ENCODE measurements around the gene EXOSC10. TPM values are rescaled to one million over a fixed set of nuclear protein-coding genes. Genes with fewer than 3 reads are reported as not detected.
"Not testable (repeated sequence)": the region's sequence is repeated elsewhere in the genome, so short reads cannot be mapped to it uniquely, and the experiment has no call there.

The EXOSC10 gene
- polyA plus RNA-seq, 6 donors from 2014 or later: 23.4 to 55.2 (median 41.4) TPM

DNA sequence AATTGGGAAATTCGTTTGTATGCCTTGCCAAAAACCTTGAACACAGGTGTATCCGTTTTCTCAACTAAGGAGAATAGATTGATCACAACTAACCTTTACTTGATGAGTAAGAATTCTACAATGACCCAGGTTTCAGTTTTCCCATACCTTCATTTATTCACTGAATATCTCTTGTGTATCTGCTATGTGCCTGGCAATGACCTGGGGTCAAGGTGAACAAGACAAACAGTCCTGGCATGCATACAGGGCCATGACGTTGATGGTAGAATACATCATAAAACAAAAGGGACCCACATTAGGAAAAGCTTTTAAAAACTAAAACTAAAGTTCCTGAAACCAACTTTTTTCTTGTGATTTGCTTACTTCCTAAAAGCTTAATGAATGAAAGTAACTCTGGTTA, 32.1 kb upstream of the EXOSC10 start:
- Mint-ChIP-seq H3K27me3 (no peaks in the 10 kb centered on the region), H3K9me3 (no peaks in the 10 kb centered on the region), H3K36me3 (peaks cover 33 to 42% of the 10 kb centered on the region in 2 donors), H3K27ac (peak overlapping the region in 1 of 6 donors; percentile 53), H3K4me1 (no peaks in the 10 kb centered on the region), H3K4me3 (no peak overlapping the region)
- DNase-seq (no peak), ATAC-seq (ENCODE audit: low read depth in 2 of 2) (no peak)

DNA sequence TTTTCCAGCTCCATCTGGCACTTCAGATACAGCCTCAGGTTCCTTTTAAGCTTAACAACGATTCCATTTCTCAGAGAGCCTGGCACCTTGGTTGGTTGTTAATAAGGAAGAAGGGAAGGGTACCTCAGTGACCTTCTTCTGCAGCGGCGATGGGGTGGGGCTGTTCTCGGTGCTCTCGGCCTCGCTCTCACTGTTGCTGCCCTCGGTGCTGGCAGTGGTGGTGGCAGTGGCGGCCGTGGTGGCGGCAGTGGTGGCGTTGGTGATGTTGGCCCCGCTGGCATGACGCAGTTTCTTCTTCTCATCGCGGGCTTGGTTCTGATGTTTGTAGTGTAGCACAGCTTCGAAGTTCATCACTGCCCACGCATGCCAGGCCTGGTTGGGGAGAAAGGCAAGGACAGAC, 30.7 kb upstream of the EXOSC10 start:
- Mint-ChIP-seq H3K4me3 (no peak overlapping the region), H3K9me3 (no peaks in the 10 kb centered on the region), H3K27me3 (no peaks in the 10 kb centered on the region), H3K27ac (peak overlapping the region in 1 of 6 donors; percentile 65), H3K4me1 (no peaks in the 10 kb centered on the region), H3K36me3 (peaks cover 40 to 50% of the 10 kb centered on the region in 2 donors)
- ATAC-seq (ENCODE audit: low read depth in 2 of 2) (no peak), DNase-seq (no peak)

DNA sequence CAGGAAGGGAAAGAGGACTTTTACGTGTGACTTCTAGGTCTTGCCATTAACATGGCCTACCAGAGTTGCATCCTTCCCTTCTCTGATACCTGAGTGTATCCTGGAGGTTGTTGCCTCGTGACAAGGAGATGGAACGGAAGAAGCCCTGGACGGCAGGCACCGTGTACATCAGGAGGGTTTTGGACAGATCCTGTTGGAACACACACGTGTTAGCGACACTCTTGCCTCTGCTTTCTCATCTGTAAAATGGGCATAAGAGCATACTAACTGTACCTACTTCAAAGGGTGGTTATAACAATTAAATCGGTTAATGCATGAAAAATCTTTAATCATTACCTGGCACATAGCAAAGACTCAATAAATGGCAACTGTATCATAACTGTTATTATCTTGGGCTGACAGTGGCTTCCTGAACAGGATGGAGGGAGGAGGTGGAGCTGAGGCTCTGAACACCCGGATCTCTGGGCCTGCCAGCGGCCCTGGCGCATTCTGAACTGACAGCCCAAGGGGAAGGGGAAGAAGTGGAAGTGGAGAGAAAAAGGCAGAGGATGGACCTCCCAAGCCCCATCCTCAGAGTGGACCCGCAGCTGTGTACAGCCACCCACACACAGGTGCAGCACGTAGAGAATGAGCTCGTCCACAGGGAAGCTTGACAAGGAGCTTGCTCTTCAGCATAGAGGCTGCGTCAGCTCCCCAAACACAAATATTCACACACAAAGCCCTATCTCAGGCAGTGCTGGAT, 30.2 kb upstream of the EXOSC10 start:
- peaks cover 44% of the 10 kb centered on the region in 2 donors for H3K36me3 Mint-ChIP-seq

DNA sequence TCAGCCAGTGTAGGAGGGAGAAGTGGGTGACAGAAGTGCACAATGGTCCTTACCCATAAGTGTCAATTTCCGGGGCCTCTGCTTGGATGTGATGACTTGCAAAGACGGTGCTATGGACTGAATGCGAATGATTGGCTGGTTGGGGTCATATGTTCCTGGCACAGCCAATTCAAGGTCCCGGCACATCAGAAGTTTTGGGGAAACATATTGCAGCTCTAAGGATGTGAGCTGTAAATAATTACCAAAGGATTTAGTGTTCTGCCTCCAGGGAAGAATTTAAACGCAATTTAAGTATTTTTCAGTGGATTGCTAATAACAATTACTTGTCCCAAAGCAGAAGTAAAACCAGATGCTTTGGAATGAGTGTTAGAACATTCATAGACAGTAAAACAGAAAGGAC, 26.9 kb upstream of the EXOSC10 start:
- Mint-ChIP-seq H3K9me3 (no peaks in the 10 kb centered on the region), H3K27me3 (no peaks in the 10 kb centered on the region), H3K4me3 (no peak overlapping the region), H3K36me3 (peaks cover 42 to 43% of the 10 kb centered on the region in 2 donors), H3K27ac (peak overlapping the region in 1 of 6 donors; percentile 49), H3K4me1 (no peaks in the 10 kb centered on the region)
- DNase-seq (no peak), ATAC-seq (ENCODE audit: low read depth in 2 of 2) (no peak)

More for the DNA sequence above, 30.2 kb upstream of the EXOSC10 start:
- Mint-ChIP-seq H3K27ac (peak overlapping the region in 2 of 6 donors; percentile 37 to 49), H3K4me1 (no peaks in the 10 kb centered on the region), H3K9me3 (no peaks in the 10 kb centered on the region), H3K27me3 (no peaks in the 10 kb centered on the region), H3K4me3 (peak overlapping the region in 1 of 8 donors; percentile 53)
- ATAC-seq (ENCODE audit: low read depth in 2 of 2) (no peak), DNase-seq (no peak)

DNA sequence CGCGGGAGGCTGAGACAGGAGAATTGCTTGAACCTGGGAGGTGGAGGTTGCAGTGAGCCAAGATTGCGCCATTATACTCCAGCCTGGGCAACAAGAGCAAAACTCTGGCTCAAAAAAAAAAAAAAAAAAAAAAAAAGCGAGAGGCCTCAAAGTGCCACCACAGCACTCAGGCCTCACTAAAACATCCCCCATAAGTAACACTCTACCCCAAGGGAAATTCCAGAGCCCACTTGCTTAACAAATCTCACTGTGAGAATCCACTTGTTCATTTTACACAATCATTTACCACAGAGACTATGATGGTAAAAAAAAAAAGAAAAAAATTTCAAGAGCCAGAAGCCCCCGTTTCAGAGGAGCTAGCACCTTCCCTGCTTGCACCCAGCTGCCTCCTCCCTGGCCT, 26.3 kb upstream of the EXOSC10 start:
- Mint-ChIP-seq H3K4me3 (no peak overlapping the region), H3K4me1 (no peaks in the 10 kb centered on the region), H3K27ac (no peak overlapping the region), H3K9me3 (no peaks in the 10 kb centered on the region), H3K27me3 (no peaks in the 10 kb centered on the region), H3K36me3 (peaks cover 41 to 43% of the 10 kb centered on the region in 2 donors)
- no peak for DNase-seq
- ATAC-seq (ENCODE audit: low read depth in 2 of 2): no peak

DNA sequence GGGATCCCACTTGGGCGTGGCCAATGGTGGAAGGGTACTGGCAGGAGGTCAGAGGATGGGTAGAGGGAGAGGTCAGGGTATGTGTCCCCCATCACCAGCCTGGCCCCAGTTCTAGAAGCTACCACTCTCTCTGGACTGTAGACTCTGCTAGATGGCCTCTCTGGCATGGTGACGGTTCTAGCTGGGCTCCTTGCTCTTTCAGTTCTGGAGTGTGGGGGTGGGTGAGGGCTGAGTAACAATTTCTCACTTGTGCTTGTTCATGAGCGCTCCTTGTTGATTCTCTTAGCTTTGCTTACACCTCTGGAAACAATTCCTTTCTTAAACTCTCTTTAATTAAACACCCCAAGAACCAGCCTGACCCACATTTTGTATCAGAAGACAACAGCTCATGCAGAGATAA, 25.3 kb upstream of the EXOSC10 start:
- Mint-ChIP-seq H3K36me3 (peaks cover 32 to 38% of the 10 kb centered on the region in 2 donors), H3K4me1 (no peaks in the 10 kb centered on the region), H3K27me3 (no peaks in the 10 kb centered on the region), H3K4me3 (no peak overlapping the region), H3K27ac (peak overlapping the region in 1 of 6 donors; percentile 58), H3K9me3 (no peaks in the 10 kb centered on the region)
- no peak for DNase-seq
- no peak for ATAC-seq (ENCODE audit: low read depth in 2 of 2)

DNA sequence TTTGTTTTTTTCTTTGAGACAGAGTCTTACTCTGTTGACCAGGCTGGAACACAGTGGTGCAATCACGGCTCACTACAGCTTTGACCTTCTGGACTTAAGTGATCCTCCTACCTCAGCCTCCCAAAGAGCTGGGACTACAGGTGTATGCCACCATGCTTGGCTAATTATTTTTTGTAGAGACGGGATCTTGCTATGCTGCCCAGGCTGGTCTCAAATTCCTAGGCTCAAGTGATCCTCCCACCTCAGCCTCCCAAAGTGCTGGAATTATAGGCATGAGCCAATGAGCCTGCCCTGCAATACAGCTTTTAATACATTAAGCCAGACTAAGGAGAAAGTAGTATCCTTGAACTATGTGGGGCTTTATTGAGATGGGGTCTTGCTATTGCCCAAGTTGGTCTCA, 16.6 kb upstream of the EXOSC10 start:
- Mint-ChIP-seq H3K36me3 (peaks cover 15 to 34% of the 10 kb centered on the region in 2 donors), H3K4me3 (no peak overlapping the region), H3K27ac (no peak overlapping the region), H3K9me3 (peaks cover 0 to 1% (median 0%) of the 10 kb centered on the region in 7 donors), H3K27me3 (no peaks in the 10 kb centered on the region), H3K4me1 (no peaks in the 10 kb centered on the region)
- ATAC-seq (ENCODE audit: low read depth in 2 of 2) (no peak), DNase-seq (no peak)

DNA sequence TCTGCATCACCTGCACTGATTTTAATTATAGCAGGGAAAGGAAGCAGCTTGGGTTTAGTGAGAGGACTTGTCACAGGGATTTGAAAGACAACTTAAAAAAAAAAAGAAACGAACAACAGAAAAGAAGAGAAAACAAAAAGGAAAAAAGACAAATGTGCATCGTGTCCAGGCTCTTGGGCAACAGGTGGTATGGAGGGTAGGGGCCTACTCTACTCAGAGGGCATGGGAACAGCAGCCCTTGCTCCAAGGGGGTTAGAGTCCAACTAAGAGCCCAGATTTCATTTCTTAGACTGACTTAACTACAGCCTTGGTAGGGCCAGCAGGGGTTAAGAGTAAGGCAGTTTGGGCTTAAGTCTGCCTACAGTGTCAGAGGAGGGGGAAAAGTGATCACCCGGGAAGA, 15.3 kb upstream of the EXOSC10 start:
- Mint-ChIP-seq H3K4me3 (no peak overlapping the region), H3K4me1 (no peaks in the 10 kb centered on the region), H3K36me3 (peaks cover 15 to 33% of the 10 kb centered on the region in 2 donors), H3K9me3 (peaks cover 0 to 1% (median 0%) of the 10 kb centered on the region in 7 donors), H3K27me3 (no peaks in the 10 kb centered on the region), H3K27ac (peak overlapping the region in 2 of 6 donors; percentile 67 to 73)
- DNase-seq (no peak), ATAC-seq (ENCODE audit: low read depth in 2 of 2) (no peak)

DNA sequence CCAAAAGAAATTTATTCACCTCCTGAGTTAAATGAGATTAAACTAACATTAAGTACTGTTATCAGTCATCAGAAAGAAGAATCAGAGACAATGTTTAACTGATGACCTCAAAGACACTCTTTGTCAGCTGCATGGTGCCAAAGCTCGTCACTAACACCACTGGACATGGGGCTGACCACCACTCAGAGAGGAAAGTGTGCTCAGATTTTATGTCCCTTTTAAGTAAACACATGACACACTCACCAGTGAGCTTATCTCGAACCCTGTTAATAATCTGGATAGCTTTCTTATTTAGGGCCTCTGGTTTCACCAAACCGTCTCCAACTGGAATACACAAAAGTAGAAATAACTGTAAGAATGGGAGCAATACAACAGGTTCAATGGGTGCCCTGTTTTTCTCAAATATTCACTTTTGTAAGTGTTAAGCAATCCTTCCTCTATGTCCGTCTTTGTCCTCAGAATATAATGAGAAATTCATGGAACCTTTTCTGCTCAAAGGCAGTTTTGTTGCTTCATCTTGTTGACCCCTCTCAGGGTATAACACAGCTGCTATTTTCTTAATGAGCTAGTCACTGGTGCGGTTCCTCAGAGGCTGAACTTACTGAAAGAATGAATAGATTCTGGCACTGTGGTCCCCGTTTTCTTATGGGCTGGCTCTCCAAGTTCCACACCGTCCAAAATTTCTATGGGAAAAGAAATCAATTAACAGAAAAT, 9.5 kb upstream of the EXOSC10 start:
- peaks cover 20 to 37% of the 10 kb centered on the region in 2 donors for H3K36me3 Mint-ChIP-seq
- H3K27ac Mint-ChIP-seq: no peak overlapping the region
- ATAC-seq (ENCODE audit: low read depth in 2 of 2) (no peak), DNase-seq (no peak)
- no peaks in the 10 kb centered on the region for H3K27me3 Mint-ChIP-seq
- no peaks in the 10 kb centered on the region for H3K4me1 Mint-ChIP-seq
- no peak overlapping the region for H3K4me3 Mint-ChIP-seq
- H3K9me3 Mint-ChIP-seq: no peaks in the 10 kb centered on the region

DNA sequence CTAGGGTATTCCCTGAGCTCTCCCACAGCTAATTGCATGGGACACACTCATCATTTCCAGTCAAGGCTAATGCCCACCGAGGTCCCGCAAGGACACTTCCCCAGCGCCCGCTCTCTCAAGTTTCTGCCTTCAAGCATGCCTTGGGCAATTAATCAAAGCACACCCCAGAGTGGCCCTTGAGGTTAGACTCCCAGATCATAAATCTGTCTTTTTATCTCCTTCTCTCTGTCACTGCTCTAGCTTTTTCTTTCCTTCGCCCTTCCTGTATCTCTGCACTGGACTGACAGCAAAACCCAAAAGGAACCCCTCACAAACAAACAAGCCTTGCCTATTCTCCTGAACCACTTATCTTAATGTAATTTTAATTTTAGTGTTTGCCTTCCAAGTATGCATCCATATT, 7.9 kb upstream of the EXOSC10 start:
- H3K36me3 Mint-ChIP-seq: peaks cover 16 to 27% of the 10 kb centered on the region in 2 donors
- no peaks in the 10 kb centered on the region for H3K27me3 Mint-ChIP-seq
- H3K27ac Mint-ChIP-seq: no peak overlapping the region
- no peak overlapping the region for H3K4me3 Mint-ChIP-seq
- H3K9me3 Mint-ChIP-seq: no peaks in the 10 kb centered on the region
- H3K4me1 Mint-ChIP-seq: no peaks in the 10 kb centered on the region
- ATAC-seq (ENCODE audit: low read depth in 2 of 2) (no peak), DNase-seq (no peak)

DNA sequence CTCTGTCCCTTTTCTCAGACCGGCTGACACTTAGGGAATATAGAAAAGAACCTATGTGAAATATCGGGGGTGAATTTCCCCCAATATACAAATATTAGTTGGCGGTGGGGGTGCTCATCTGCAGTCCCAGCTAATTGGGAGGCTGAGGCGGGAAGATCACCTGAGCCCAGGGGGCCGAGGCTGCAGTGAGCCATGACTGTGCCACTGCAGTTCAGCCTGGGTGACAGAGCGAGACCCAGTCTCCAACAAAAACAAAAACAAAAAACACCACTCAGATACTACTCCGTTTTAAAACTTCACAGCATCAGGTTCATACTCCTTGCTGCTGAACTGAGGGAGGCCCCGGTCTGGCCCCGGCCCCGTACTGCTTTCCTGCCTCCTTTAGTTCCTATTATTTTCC, 5.9 kb upstream of the EXOSC10 start:
- peaks cover 0 to 4% (median 0%) of the 10 kb centered on the region in 3 donors for H3K4me1 Mint-ChIP-seq
- H3K4me3 Mint-ChIP-seq: peak overlapping the region in 1 of 8 donors; percentile 33
- H3K27ac Mint-ChIP-seq: peak overlapping the region in 2 of 6 donors; percentile 29 to 41
- no peaks in the 10 kb centered on the region for H3K27me3 Mint-ChIP-seq
- ATAC-seq (ENCODE audit: low read depth in 2 of 2) (no peak), DNase-seq (no peak)
- H3K9me3 Mint-ChIP-seq: no peaks in the 10 kb centered on the region
- H3K36me3 Mint-ChIP-seq: peaks cover 16 to 20% of the 10 kb centered on the region in 2 donors

DNA sequence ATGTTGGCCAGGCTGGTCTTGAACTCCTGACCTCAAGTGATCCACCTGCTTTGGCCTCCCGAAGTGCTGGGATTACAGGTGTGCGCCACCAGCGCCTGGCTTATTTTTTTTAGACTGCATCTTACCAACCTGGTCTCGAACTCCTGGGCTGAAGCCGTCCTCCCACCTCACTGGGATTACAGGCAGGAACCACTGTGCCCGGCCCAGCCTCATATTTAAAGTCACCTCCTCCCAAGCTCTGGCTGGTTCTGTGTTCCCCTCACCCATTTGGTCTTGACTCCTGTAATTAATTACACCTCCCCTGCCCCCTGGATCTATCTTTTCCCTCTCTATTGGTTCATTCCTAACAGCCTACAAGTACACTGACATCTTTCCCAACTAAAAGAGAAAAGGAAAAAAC, 1.7 kb upstream of the EXOSC10 start:
- H3K4me3 Mint-ChIP-seq: peak overlapping the region; percentile 41 to 86 (median 69)
- ATAC-seq (ENCODE audit: low read depth in 2 of 2) (no peak), DNase-seq (no peak)

DNA sequence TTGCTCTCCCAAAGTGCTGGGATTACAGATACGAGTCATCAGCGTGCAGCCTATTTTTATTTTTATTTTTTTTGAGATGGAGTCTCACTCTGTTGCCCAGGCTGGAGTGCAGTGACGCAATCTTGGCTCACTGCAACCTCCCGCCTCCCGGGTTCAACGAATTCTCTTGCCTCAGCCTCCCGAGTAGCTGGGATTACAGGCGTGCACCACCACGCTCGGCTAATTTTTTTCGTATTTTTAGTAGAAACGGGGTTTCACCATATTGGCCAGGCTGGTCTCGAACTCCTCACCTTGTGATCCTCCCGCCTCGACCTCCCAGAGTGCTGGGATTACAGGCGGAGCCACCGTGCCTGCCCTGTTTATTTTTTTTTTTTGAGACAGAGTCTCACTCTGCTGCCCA, 1.1 kb upstream of the EXOSC10 start:
- not testable (repeated sequence) for H3K9me3 Mint-ChIP-seq; H3K36me3 Mint-ChIP-seq; DNase-seq; H3K27me3 Mint-ChIP-seq; ATAC-seq (ENCODE audit: low read depth in 2 of 2)
- Mint-ChIP-seq H3K4me1 (peaks cover 6 to 19% (median 11%) of the 10 kb centered on the region in 3 donors), H3K27ac (peak overlapping the region in 1 of 6 donors; percentile 79), H3K4me3 (peak overlapping the region in 4 of 8 donors; percentile 81 to 95 (median 90))

More for the DNA sequence above, 1.7 kb upstream of the EXOSC10 start:
- Mint-ChIP-seq H3K27ac (peak overlapping the region in 4 of 6 donors; percentile 48 to 87 (median 82)), H3K27me3 (no peaks in the 10 kb centered on the region), H3K4me1 (peaks cover 6 to 19% (median 11%) of the 10 kb centered on the region in 3 donors), H3K9me3 (no peaks in the 10 kb centered on the region), H3K36me3 (peaks cover 4 to 8% of the 10 kb centered on the region in 2 donors)

DNA sequence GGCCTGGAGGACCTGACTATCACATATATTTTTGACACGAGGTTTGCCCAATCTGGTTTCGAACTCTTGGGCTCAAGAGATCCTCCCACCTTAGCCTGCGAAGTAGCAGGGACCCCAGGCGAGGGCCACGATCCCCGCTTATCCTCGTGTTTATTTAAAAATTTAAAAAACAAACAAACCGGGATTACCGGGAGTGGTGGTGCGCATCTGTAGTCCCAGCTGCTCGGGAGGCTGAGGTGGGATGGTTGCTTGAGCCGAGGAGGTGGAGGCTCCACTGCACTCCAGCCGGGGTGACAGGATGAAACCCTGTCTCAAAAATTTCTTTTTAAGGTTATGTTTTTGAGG, 452 bp upstream of the EXOSC10 start:
- Mint-ChIP-seq H3K4me3 (peak overlapping the region; percentile 94 to 97 (median 95)), H3K27me3 (no peaks in the 10 kb centered on the region), H3K9me3 (no peaks in the 10 kb centered on the region), H3K4me1 (peaks cover 6 to 19% (median 11%) of the 10 kb centered on the region in 3 donors), H3K36me3 (no peaks in the 10 kb centered on the region), H3K27ac (peak overlapping the region in 5 of 6 donors; percentile 91 to 99 (median 94))
- ATAC-seq (ENCODE audit: low read depth in 2 of 2) (no peak), DNase-seq (no peak)
